ENCODE measurements around the gene FAAP20. TPM values are rescaled to one million over a fixed set of nuclear protein-coding genes. Genes with fewer than 3 reads are reported as not detected.

The FAAP20 gene
- total RNA-seq, 1 donor from 2014 or later: 74.2 TPM

GRCh38 chr1:2195785-2196184, 1.2 kb upstream of the FAAP20 start:
- DNase-seq (ENCODE audit: low spot score): no peak

- DNase-seq (ENCODE audit: low spot score): peak; percentile 89
Measured at GRCh38 chr1:2194898-2195673, 514 bp upstream of the FAAP20 start.

GRCh38 chr1:2193514-2194281, 874 bp downstream of the FAAP20 start:
- DNase-seq (ENCODE audit: low spot score): no peak

- DNase-seq (ENCODE audit: low spot score): peak; percentile 51
Measured at GRCh38 chr1:2192031-2192995, 2.3 kb downstream of the FAAP20 start.

GRCh38 chr1:2190491-2190976, 4.0 kb downstream of the FAAP20 start:
- DNase-seq (ENCODE audit: low spot score): peak; percentile 27

GRCh38 chr1:2189459-2190425, 4.8 kb downstream of the FAAP20 start:
- peak; percentile 95 for DNase-seq (ENCODE audit: low spot score)

- DNase-seq (ENCODE audit: low spot score): no peak
Measured at GRCh38 chr1:2188336-2188735, 6.2 kb downstream of the FAAP20 start.

GRCh38 chr1:2187619-2188018, 7.0 kb downstream of the FAAP20 start:
- DNase-seq (ENCODE audit: low spot score): no peak

- DNase-seq (ENCODE audit: low spot score): no peak
Measured at GRCh38 chr1:2186901-2187300, 7.7 kb downstream of the FAAP20 start.

- no peak for DNase-seq (ENCODE audit: low spot score)
Measured at GRCh38 chr1:2185880-2186855, 8.4 kb downstream of the FAAP20 start.

- no peak for DNase-seq (ENCODE audit: low spot score)
Measured at GRCh38 chr1:2184934-2185333, 9.6 kb downstream of the FAAP20 start.

- no peak for DNase-seq (ENCODE audit: low spot score)
Measured at GRCh38 chr1:2184531-2184930, 10.0 kb downstream of the FAAP20 start.

GRCh38 chr1:2183937-2184334, 10.6 kb downstream of the FAAP20 start:
- DNase-seq (ENCODE audit: low spot score): no peak

GRCh38 chr1:2182376-2182775, 12.2 kb downstream of the FAAP20 start:
- no peak for DNase-seq (ENCODE audit: low spot score)

- DNase-seq (ENCODE audit: low spot score): no peak
Measured at GRCh38 chr1:2181752-2182151, 12.8 kb downstream of the FAAP20 start.

GRCh38 chr1:2181271-2181670, 13.3 kb downstream of the FAAP20 start:
- no peak for DNase-seq (ENCODE audit: low spot score)

GRCh38 chr1:2180297-2181245, 14.0 kb downstream of the FAAP20 start:
- no peak for DNase-seq (ENCODE audit: low spot score)
